K562 (cell line): Measurements from ENCODE around the gene UBXN11. TPM values are rescaled to one million over a fixed set of nuclear protein-coding genes. Genes with fewer than 3 reads are reported as not detected.

Source experiments
- ARID1B ChIP-seq: fragments of 450-650 bp; IDR thresholded peaks from 2 replicates; pipeline ENCODE4 v1.6.1; 2016; ENCODE audit warnings: antibody characterized with exemption, mild to moderate bottlenecking, inconsistent platforms
- MIER1 ChIP-seq: fragments of 450-650 bp; IDR thresholded peaks from 2 replicates; pipeline ENCODE4 v1.6.1; 2016; ENCODE audit warnings: antibody characterized with exemption, mild to moderate bottlenecking, low read depth
- NFIC ChIP-seq: fragments of 450-650 bp; IDR thresholded peaks from 2 replicates; pipeline ENCODE4 v1.6.1; 2017; ENCODE audit warnings: mild to moderate bottlenecking, inconsistent platforms
- SMARCA4 ChIP-seq: fragments of 450-650 bp; IDR thresholded peaks from 2 replicates; pipeline ENCODE4 v1.6.1; 2016
- ZNF3 ChIP-seq: fragments of 250-450 bp; sonication (Bioruptor Pico); IDR thresholded peaks from 2 replicates; pipeline ENCODE4 v1.5.0; 2021; ENCODE audit warnings: mild to moderate bottlenecking, moderate library complexity
- polyA plus RNA-seq, 8 experiments: library from polyadenylated mRNA; depleted of rRNA in 4 of 8; stranded (reverse) in 5 of 8; unstranded in 3 of 8; fragments of >200 nt; fragmentation: Nextera tagmentation in 2 of 8; fragmentation: Illumina TruSeq in 1 of 8; extraction: Ambion mirVana in 2 of 8; extraction: Trizol in 1 of 8; gene quantifications; 2 replicates each; pipeline versions ENCODE4 v1.2.1 to v1.2.3, GENCODE V29; 2011 to 2014; ENCODE audit warnings: inconsistent platforms in 1 of 8, missing spikeins in 1 of 8
- total RNA-seq, 7 experiments: library from RNA; depleted of rRNA in 6 of 7; stranded (reverse); fragments of >200 nt in 6 of 7; fragmentation: Illumina TruSeq in 2 of 7; extraction: Trizol in 2 of 7; gene quantifications; 2 replicates each; pipeline versions ENCODE4 v1.2.1 to v1.2.3, GENCODE V29; 2011 to 2021; ENCODE audit warnings: low replicate concordance in 1 of 7
- TF ChIP-seq, protein P1 (sequence below): fragments of 250-450 bp; sonication (Bioruptor Pico); IDR thresholded peaks from 2 replicates; pipeline ENCODE4 v1.5.1; 2021; ENCODE audit warnings: mild to moderate bottlenecking
- TF ChIP-seq, protein P2 (sequence below): fragments of 200-600 bp; sonication (generic); IDR thresholded peaks from one replicate; pipeline ENCODE4 v1.6.1; 2012; ENCODE audit warnings: mild to moderate bottlenecking, low read depth, low read length, inconsistent platforms
- TF ChIP-seq, protein P3 (sequence below): fragments of 150-350 bp; IDR thresholded peaks from 2 replicates; pipeline ENCODE4 v1.6.1; 2014; ENCODE audit warnings: low read depth, mild to moderate bottlenecking, low read length, borderline replicate concordance
- TF ChIP-seq, protein P4 (sequence below), 2 experiments: fragments of 250-450 bp in 1 of 2; fragments of 450-650 bp in 1 of 2; sonication (Bioruptor Pico) in 1 of 2; IDR thresholded peaks; 2 replicates each; pipeline versions ENCODE4 v1.6.1 to v1.8.0; 2016 to 2021; ENCODE audit warnings: mild to moderate bottlenecking in 2 of 2, moderate library complexity in 2 of 2, missing compliant biosample characterization in 1 of 2, missing genetic modification characterization in 1 of 2

The UBXN11 gene
- total and polyA plus RNA-seq, 9 of the 15 experiments (the other 6 are each of a cell fraction or from before 2014, with no cell fraction given) = 0.48 to 34.3 (median 11.3) TPM

DNA sequence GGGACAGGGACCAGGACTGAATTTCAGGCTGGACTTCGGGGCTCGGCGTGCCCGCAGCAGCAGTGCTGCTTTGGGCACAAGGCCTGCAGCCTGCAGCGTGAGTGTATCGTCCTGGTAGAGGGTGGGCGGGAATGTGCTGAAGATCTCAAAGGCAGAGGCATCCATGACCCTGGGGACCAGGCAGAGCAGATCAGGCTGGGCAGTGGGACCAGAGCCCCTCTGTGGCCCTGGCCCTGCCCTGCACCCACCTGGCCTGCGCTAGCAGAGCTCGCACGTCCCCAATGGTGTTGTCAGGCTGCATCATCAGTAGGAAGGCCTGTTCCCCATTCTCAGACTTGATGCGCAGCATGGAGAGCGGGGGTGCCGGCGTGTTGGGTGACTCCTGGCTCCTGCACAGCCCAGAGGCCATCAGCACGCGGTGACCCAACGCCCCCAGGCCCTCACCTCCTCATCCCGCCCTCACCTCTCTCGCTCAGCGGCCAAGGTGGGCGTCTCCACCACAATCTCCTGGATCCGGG, 24.0 kb downstream of the UBXN11 start (continued):
- TF ChIP-seq, protein P1, sequence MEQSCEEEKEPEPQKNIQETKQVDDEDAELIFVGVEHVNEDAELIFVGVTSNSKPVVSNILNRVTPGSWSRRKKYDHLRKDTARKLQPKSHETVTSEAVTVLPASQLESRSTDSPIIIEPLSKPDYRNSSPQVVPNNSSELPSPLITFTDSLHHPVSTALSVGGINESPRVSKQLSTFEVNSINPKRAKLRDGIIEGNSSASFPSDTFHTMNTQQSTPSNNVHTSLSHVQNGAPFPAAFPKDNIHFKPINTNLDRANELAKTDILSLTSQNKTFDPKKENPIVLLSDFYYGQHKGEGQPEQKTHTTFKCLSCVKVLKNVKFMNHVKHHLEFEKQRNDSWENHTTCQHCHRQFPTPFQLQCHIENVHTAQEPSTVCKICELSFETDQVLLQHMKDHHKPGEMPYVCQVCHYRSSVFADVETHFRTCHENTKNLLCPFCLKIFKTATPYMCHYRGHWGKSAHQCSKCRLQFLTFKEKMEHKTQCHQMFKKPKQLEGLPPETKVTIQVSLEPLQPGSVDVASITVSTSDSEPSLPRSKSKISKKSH (CRISPR knock-in tag) = no peak
- TF ChIP-seq, protein P2, sequence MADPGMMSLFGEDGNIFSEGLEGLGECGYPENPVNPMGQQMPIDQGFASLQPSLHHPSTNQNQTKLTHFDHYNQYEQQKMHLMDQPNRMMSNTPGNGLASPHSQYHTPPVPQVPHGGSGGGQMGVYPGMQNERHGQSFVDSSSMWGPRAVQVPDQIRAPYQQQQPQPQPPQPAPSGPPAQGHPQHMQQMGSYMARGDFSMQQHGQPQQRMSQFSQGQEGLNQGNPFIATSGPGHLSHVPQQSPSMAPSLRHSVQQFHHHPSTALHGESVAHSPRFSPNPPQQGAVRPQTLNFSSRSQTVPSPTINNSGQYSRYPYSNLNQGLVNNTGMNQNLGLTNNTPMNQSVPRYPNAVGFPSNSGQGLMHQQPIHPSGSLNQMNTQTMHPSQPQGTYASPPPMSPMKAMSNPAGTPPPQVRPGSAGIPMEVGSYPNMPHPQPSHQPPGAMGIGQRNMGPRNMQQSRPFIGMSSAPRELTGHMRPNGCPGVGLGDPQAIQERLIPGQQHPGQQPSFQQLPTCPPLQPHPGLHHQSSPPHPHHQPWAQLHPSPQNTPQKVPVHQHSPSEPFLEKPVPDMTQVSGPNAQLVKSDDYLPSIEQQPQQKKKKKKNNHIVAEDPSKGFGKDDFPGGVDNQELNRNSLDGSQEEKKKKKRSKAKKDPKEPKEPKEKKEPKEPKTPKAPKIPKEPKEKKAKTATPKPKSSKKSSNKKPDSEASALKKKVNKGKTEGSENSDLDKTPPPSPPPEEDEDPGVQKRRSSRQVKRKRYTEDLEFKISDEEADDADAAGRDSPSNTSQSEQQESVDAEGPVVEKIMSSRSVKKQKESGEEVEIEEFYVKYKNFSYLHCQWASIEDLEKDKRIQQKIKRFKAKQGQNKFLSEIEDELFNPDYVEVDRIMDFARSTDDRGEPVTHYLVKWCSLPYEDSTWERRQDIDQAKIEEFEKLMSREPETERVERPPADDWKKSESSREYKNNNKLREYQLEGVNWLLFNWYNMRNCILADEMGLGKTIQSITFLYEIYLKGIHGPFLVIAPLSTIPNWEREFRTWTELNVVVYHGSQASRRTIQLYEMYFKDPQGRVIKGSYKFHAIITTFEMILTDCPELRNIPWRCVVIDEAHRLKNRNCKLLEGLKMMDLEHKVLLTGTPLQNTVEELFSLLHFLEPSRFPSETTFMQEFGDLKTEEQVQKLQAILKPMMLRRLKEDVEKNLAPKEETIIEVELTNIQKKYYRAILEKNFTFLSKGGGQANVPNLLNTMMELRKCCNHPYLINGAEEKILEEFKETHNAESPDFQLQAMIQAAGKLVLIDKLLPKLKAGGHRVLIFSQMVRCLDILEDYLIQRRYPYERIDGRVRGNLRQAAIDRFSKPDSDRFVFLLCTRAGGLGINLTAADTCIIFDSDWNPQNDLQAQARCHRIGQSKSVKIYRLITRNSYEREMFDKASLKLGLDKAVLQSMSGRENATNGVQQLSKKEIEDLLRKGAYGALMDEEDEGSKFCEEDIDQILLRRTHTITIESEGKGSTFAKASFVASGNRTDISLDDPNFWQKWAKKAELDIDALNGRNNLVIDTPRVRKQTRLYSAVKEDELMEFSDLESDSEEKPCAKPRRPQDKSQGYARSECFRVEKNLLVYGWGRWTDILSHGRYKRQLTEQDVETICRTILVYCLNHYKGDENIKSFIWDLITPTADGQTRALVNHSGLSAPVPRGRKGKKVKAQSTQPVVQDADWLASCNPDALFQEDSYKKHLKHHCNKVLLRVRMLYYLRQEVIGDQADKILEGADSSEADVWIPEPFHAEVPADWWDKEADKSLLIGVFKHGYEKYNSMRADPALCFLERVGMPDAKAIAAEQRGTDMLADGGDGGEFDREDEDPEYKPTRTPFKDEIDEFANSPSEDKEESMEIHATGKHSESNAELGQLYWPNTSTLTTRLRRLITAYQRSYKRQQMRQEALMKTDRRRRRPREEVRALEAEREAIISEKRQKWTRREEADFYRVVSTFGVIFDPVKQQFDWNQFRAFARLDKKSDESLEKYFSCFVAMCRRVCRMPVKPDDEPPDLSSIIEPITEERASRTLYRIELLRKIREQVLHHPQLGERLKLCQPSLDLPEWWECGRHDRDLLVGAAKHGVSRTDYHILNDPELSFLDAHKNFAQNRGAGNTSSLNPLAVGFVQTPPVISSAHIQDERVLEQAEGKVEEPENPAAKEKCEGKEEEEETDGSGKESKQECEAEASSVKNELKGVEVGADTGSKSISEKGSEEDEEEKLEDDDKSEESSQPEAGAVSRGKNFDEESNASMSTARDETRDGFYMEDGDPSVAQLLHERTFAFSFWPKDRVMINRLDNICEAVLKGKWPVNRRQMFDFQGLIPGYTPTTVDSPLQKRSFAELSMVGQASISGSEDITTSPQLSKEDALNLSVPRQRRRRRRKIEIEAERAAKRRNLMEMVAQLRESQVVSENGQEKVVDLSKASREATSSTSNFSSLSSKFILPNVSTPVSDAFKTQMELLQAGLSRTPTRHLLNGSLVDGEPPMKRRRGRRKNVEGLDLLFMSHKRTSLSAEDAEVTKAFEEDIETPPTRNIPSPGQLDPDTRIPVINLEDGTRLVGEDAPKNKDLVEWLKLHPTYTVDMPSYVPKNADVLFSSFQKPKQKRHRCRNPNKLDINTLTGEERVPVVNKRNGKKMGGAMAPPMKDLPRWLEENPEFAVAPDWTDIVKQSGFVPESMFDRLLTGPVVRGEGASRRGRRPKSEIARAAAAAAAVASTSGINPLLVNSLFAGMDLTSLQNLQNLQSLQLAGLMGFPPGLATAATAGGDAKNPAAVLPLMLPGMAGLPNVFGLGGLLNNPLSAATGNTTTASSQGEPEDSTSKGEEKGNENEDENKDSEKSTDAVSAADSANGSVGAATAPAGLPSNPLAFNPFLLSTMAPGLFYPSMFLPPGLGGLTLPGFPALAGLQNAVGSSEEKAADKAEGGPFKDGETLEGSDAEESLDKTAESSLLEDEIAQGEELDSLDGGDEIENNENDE = no peak
- TF ChIP-seq ARID1B (no peak), MIER1 (no peak), NFIC (no peak), ZNF3 (CRISPR knock-in tag) (no peak), SMARCA4 (no peak)
- TF ChIP-seq, protein P3, sequence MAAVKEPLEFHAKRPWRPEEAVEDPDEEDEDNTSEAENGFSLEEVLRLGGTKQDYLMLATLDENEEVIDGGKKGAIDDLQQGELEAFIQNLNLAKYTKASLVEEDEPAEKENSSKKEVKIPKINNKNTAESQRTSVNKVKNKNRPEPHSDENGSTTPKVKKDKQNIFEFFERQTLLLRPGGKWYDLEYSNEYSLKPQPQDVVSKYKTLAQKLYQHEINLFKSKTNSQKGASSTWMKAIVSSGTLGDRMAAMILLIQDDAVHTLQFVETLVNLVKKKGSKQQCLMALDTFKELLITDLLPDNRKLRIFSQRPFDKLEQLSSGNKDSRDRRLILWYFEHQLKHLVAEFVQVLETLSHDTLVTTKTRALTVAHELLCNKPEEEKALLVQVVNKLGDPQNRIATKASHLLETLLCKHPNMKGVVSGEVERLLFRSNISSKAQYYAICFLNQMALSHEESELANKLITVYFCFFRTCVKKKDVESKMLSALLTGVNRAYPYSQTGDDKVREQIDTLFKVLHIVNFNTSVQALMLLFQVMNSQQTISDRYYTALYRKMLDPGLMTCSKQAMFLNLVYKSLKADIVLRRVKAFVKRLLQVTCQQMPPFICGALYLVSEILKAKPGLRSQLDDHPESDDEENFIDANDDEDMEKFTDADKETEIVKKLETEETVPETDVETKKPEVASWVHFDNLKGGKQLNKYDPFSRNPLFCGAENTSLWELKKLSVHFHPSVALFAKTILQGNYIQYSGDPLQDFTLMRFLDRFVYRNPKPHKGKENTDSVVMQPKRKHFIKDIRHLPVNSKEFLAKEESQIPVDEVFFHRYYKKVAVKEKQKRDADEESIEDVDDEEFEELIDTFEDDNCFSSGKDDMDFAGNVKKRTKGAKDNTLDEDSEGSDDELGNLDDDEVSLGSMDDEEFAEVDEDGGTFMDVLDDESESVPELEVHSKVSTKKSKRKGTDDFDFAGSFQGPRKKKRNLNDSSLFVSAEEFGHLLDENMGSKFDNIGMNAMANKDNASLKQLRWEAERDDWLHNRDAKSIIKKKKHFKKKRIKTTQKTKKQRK = no peak
- TF ChIP-seq, protein P4, sequence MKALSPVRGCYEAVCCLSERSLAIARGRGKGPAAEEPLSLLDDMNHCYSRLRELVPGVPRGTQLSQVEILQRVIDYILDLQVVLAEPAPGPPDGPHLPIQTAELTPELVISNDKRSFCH (CRISPR knock-in tag; IDR thresholded peaks at IDR 0.05) = no peak
- TF ChIP-seq, protein P4 (tag; IDR thresholded peaks at IDR 0.05) = no peak
